Stimulated activated CD8-positive, alpha-beta memory T cell treated with anti-CD3 and anti-CD28 coated beads, Interleukin-15, amount 100 ng/mL, for 48 hours (primary cell): ENCODE results near the gene TAF7L.

Source experiments
- DNase-seq, 2 donors: peaks; one replicate each; pipeline ENCODE4 v3.0.0-alpha.2; 2020; ENCODE audit warnings: low read depth in 2 of 2

The TAF7L gene

DNA sequence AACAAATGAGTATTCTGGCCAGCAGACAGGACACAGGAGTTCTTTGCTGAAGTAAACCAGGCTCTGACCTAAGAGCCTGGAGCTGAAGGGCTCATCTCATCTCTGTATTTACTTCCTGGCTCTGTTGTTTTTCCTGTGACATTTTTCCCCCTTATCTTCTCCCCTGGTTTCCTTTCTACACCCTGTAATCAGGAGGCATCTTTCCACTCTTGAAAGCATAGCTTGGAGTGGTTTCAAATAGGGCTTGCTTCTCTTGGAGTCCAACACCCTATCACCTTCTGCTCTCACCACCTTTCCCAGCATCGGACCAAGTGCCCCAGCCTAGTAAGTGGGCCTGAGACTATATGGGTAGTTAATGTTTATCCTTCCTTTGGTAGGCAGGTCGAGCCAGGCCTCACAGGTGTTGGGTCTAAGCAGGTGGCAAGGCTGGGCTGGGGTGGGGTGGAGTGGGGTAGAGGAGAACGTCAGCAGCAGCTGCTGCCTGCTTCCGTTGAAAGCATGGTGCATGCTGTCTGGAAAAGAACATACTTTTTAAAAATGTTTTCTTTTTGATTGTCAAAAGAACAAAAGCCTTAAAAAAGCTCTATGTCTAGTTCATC, 70.4 kb downstream of the TAF7L start:
- no peak for DNase-seq

DNA sequence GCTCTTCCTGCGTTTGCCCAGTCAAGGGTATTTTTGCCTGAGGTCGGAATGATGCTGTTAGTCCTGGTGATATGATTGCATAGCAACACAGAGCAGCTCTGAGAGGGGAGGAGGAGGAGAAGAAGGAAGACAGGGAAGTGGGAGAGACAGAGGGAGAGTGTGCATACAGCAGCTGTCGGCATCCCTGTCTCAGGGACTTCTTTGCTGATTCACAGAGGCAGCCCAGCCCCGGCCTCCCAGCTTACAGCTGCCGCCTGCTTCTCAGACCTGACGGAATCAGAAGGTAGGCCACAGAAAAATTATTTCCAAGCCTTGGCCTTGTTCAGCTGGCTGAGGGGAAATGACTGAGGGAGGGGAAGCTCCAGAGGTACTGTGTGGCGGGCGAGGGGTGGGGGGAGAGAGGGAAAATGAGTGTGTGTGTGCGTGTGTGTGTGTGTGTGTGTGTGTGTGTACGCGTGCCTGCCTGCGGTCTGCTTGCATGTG, 71.2 kb downstream of the TAF7L start:
- no peak for DNase-seq

DNA sequence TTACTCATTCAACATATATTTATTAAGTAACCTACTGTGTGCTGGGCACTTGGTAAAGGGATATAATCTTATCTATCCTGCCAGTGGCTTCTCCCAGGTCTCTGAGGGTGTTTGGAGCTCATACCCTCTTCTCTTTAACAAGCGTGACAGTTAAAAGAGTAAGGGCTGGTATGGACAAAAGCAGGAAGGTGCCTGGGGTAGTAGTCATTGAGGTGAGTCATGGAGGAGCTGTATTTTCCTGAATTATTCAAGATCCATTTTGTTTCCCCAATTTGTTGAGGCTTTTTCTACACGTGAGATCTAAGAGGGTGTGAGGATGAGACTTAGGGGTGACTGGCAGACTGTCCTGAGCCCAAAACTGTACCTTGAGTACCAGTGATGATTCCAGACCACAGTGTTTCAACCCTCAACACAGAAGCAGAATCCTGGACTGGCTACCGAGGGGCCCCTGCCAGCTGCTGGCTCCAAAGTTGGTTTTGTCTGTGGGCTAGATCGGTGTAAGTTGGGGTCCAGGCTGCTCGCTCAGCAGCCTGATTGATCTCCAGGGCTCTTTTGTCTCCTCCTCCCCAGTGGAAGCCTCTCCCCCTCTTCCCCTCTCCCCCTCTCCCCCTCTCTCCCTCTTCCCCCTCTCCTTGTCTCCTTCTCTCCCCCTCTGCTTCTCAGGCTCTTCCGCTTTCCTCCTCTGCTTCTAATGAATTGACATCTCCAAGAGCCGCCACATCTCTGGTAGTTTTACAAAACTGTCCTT, 71.8 kb downstream of the TAF7L start, which contains the start of gene DRP2:
Gene DRP2 (plus strand): TSS at position 671 of the 748 bp plus-strand sequence. CDS start 11,862 bp downstream, outside the sequence.
- no peak for DNase-seq
